ENCODE results near the gene PRR5.

PRR5 gene

DNA sequence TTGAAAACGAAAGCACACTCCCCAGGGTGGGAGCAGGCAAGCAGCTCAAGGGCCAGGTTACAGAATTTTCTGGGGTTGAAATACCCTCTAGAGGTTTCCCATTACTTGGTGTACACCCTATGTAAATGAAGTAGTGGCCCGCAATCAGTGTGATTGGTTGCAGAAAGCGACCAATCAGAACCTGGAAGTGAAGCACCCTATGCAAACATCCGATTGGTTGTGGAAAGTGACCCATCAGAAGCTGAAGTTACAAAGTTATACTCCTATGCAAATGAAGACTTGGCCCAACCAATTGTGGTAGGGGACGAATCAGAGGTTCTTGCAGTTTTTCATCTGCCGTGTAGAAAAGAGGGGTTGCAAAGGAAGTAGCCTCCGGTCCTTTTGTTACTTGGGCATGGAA lies 19.2 kb downstream of the PRR5 start:
- TF ChIP-seq, protein P1, sequence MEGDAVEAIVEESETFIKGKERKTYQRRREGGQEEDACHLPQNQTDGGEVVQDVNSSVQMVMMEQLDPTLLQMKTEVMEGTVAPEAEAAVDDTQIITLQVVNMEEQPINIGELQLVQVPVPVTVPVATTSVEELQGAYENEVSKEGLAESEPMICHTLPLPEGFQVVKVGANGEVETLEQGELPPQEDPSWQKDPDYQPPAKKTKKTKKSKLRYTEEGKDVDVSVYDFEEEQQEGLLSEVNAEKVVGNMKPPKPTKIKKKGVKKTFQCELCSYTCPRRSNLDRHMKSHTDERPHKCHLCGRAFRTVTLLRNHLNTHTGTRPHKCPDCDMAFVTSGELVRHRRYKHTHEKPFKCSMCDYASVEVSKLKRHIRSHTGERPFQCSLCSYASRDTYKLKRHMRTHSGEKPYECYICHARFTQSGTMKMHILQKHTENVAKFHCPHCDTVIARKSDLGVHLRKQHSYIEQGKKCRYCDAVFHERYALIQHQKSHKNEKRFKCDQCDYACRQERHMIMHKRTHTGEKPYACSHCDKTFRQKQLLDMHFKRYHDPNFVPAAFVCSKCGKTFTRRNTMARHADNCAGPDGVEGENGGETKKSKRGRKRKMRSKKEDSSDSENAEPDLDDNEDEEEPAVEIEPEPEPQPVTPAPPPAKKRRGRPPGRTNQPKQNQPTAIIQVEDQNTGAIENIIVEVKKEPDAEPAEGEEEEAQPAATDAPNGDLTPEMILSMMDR (IDR thresholded peaks at IDR 0.05; ENCODE audit: low read depth, low read length, missing control alignments), result no peak
- Histone ChIP-seq H3K4me3 (ENCODE audit: low read depth, low read length) (no peak overlapping the region), H3K36me3 (replicated peaks) (no peaks in the 10 kb centered on the region), H3K27ac (no peak overlapping the region), H3K27me3 (replicated peaks) (no peaks in the 10 kb centered on the region)
- in situ Hi-C loops (cut with HindIII; ENCODE audit: low pct_ligation_motif_present, low sequenced_read_pairs), result no loop called here
- no peak for DNase-seq

DNA sequence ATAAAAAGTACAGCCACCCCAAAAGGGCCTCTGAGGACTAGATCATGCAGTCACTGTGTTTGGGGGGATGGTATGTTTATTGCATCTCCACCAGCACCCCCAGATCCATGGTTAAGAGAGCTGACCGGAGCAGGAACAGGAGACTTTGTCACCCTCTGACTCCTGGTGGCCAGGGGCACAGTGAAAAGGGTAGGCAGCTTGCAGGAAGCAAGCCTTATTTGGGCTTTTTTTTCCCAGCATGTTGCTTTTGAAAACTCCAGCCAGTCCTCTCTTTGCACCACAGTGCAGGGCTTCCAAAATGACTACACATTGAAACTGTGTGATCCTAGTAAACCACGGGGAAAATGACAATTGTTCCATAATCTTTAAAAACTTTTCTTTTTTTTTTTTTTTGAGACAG lies 20.6 kb downstream of the PRR5 start:
- in situ Hi-C loops (cut with HindIII; ENCODE audit: low pct_ligation_motif_present, low sequenced_read_pairs), result no loop called here
- Histone ChIP-seq H3K4me3 (ENCODE audit: low read depth, low read length) (no peak overlapping the region), H3K36me3 (replicated peaks) (no peaks in the 10 kb centered on the region), H3K27me3 (replicated peaks) (no peaks in the 10 kb centered on the region), H3K27ac (no peak overlapping the region)
- TF ChIP-seq, protein P1 (IDR thresholded peaks at IDR 0.05; ENCODE audit: low read depth, low read length, missing control alignments), result no peak
- no peak for DNase-seq

DNA sequence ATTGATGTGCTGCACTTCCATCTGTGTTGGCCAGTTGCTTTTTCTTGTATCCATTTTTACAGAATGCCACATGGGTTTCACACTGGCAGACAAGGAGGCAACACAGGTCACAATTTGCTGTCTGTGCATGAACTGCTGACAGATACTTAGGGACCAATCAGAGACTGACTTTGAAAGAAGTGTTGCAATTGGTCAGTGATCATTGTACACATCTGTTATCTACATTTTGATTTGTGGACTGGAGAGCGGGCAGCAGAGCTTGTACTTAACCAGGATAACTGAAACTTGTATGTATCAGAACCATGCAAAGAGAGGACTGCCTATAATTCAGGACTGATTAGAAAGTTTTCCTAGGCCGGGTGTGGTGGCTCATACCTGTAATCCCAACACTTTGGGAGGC lies 21.8 kb downstream of the PRR5 start:
- DNase-seq, result peak; percentile 20
- in situ Hi-C loops (cut with HindIII; ENCODE audit: low pct_ligation_motif_present, low sequenced_read_pairs), result no loop called here
- no peaks in the 10 kb centered on the region for H3K36me3 ChIP-seq (replicated peaks)
- no peak overlapping the region for H3K27ac ChIP-seq
- no peaks in the 10 kb centered on the region for H3K27me3 ChIP-seq (replicated peaks)
- TF ChIP-seq, protein P1 (IDR thresholded peaks at IDR 0.05; ENCODE audit: low read depth, low read length, missing control alignments), result no peak
- no peak overlapping the region for H3K4me3 ChIP-seq (ENCODE audit: low read depth, low read length)

DNA sequence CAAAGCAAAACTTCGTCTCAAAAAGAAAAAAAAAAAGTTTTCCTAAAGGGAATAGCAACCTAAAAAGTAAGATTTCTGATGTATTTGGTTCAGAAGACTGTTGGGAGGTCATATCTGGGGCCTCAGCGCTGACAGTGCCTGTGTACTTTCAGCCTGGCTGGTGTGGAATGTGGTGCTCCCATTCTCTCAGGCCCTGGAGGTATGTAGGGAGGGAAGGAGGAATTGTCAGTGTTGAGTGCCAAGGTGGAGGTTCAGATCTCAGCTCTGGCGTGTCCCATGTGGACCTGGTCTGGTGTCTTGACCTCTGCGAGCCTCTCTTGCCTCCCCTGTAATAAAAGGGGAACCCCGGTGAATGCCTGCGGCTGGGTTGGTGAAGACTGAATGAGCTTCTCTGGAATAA lies 22.4 kb downstream of the PRR5 start:
- Histone ChIP-seq H3K27me3 (replicated peaks) (no peaks in the 10 kb centered on the region), H3K4me3 (ENCODE audit: low read depth, low read length) (no peak overlapping the region), H3K27ac (no peak overlapping the region), H3K36me3 (replicated peaks) (no peaks in the 10 kb centered on the region)
- DNase-seq, result no peak
- TF ChIP-seq, protein P1 (IDR thresholded peaks at IDR 0.05; ENCODE audit: low read depth, low read length, missing control alignments), result no peak
- in situ Hi-C loops (cut with HindIII; ENCODE audit: low pct_ligation_motif_present, low sequenced_read_pairs), result no loop called here

DNA sequence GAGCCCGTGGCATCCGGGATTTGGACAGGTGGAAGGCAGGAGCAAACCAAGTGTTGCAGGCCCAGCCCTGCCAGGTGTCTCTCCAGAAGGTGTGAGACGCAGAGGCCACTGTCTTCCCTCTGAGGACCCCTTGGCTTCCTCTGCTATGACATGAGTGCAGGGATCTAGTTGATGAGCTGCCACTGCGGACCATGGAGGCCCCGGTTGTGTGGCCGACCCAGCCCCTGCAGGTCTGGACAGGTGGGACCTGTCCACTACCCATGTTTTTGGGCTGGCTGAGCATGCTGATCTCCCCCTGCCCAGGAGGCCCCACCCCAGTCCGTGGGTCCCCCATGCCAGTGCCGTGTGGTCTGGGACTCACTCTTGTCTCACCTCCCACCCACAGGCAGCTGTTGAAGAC lies 22.9 kb downstream of the PRR5 start:
- no peak for DNase-seq
- in situ Hi-C loops (cut with HindIII; ENCODE audit: low pct_ligation_motif_present, low sequenced_read_pairs), result no loop called here
- Histone ChIP-seq H3K27me3 (replicated peaks) (no peaks in the 10 kb centered on the region), H3K27ac (no peak overlapping the region), H3K36me3 (replicated peaks) (no peaks in the 10 kb centered on the region), H3K4me3 (ENCODE audit: low read depth, low read length) (no peak overlapping the region)
- TF ChIP-seq, protein P1 (IDR thresholded peaks at IDR 0.05; ENCODE audit: low read depth, low read length, missing control alignments), result no peak

DNA sequence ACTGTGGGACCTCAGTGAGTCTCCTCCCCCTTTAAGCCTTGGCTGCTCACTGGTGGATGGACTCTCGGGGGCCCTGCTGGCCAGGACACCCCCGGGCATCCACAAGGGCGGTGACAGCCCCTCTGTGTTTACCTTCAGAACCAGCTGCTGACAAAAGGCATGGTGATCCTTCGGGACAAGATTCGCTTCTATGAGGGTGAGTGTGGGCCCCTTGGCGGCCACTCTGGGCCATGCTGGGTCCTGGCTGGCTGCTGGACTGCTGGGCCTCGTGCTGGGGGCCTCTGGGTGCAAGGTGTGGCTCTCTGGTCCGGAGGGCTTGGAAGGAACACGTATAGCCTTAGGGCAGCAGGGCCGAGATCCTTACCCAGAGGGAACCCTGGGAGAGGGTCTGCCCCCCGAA lies 24.4 kb downstream of the PRR5 start:
- no peaks in the 10 kb centered on the region for H3K27me3 ChIP-seq (replicated peaks)
- no peak overlapping the region for H3K4me3 ChIP-seq (ENCODE audit: low read depth, low read length)
- no peak for DNase-seq
- H3K27ac ChIP-seq, result no peak overlapping the region
- no peaks in the 10 kb centered on the region for H3K36me3 ChIP-seq (replicated peaks)
- in situ Hi-C loops (cut with HindIII; ENCODE audit: low pct_ligation_motif_present, low sequenced_read_pairs), result no loop called here
- TF ChIP-seq, protein P1 (IDR thresholded peaks at IDR 0.05; ENCODE audit: low read depth, low read length, missing control alignments), result no peak
